ENCODE data around the gene PDE6C.

GRCh38 chr10:93601146-93601773, 11.1 kb upstream of the PDE6C start, which contains the start of gene RBP4:
- TF ChIP-seq CTCF (IDR thresholded peaks at IDR 0.05) (no peak), POLR2AphosphoS5 (IDR thresholded peaks at IDR 0.05) (no peak)
